ENCODE data around the gene PDCD10. TPM values are rescaled to one million over a fixed set of nuclear protein-coding genes. Genes with fewer than 3 reads are reported as not detected.
A peak's percentile ranks its signal among the peaks of the same experiment; 100 is the strongest.

The PDCD10 gene
- total RNA-seq, 1 donor from 2014 or later = 33.5 TPM

- DNase-seq (ENCODE audit: low spot score) = peak; percentile 91
Observed at GRCh38 chr3:167735233-167736138, 794 bp upstream of the PDCD10 start, which contains the start of gene SERPINI1. SERPINI1 (plus strand) TSS chr3:167735721; CDS start chr3:167789129, 53,408 bp downstream.

- no peak for DNase-seq (ENCODE audit: low spot score)
Observed at GRCh38 chr3:167733961-167734497, 663 bp downstream of the PDCD10 start.

- DNase-seq (ENCODE audit: low spot score) = no peak
Observed at GRCh38 chr3:167732313-167733065, 2.2 kb downstream of the PDCD10 start.

GRCh38 chr3:167731393-167731792 is 3.3 kb downstream of the PDCD10 start:
- DNase-seq (ENCODE audit: low spot score) = no peak

DNA sequence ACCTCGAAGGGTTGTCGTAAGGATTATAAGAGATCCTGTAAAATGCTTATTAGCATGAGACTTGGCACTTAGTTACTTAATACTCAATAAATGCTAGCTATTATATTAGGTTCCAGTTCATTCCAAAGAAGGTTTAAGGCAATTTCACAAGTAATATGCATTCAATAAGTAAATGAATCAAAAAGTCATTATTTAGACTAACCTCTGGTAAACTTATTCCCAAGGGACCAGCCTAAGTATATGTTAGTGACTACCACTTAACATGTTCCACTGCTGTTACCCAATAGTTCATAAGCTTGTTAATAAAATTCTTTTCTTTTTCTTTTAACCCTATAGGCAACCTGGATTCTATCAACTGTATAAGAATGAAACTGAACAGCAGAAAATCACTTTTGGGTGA is 5.1 kb downstream of the PDCD10 start:
- no peak for DNase-seq (ENCODE audit: low spot score)

- DNase-seq (ENCODE audit: low spot score) = no peak
Observed at GRCh38 chr3:167728632-167729323, 5.9 kb downstream of the PDCD10 start.

GRCh38 chr3:167728176-167728575 is 6.5 kb downstream of the PDCD10 start:
- no peak for DNase-seq (ENCODE audit: low spot score)

DNA sequence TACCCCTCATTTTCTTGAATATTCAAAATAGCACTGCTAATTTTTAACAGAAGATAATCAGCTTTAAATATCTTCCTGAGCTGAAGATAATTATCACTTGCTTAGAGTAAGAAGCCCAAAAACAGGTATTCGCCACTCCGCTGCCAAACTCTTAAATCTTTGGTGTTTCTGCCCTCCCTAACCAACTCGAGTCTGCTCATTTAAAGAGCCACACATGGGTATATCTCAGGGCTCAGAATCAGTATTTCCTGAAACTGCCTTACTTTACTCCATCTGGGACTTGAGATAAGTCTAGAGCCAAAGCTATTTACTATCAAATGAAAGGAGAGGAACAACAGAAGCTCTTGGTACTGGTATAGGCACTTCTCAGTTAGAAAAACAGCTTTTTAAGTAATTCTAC is 10.8 kb downstream of the PDCD10 start:
- no peak for DNase-seq (ENCODE audit: low spot score)

- no peak for DNase-seq (ENCODE audit: low spot score)
Observed at GRCh38 chr3:167723025-167723512, 11.6 kb downstream of the PDCD10 start.

DNA sequence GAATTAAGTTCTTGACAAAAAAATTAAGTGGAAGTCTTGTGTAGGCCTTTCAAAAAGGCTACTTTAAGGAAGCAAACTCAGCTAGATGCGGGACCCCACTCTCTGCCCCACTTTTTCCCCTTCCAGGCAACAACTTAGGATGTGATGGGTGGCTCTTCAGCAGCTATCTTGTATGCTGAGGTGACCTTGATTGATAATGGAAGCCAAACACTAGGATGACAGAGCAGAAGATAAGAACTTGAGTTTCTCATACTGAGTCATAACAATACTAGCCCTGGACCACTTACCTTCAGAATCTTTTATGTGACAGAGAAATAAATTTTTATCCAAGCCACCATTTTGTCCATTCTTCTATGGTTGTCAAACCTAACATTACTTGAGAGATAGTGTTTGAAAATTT is 16.1 kb downstream of the PDCD10 start:
- DNase-seq (ENCODE audit: low spot score) = no peak

- DNase-seq (ENCODE audit: low spot score) = no peak
Observed at GRCh38 chr3:167716920-167717319, 17.8 kb downstream of the PDCD10 start.

- no peak for DNase-seq (ENCODE audit: low spot score)
Observed at GRCh38 chr3:167714871-167715270, 19.8 kb downstream of the PDCD10 start.

DNA sequence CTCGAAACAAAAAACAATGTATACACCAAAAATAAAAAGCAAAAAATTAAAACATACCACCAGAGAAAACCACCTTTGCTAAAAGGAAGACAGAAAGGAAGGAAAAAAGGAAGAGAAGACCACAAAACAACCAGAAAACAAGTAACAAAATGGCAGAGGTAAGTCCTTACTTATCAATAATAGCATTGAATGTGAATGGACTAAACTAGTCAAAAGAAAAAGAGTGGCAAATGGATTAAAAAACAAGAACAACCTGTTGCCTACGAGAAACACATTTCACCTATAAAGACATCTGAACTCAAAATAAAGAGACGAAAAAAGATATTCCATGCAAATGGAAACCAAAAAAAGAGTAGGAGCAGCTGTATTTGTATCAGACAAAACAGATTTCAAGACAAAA is 22.2 kb downstream of the PDCD10 start:
- no peak for DNase-seq (ENCODE audit: low spot score)

- no peak for DNase-seq (ENCODE audit: low spot score)
Observed at GRCh38 chr3:167711439-167711838, 23.3 kb downstream of the PDCD10 start.

- DNase-seq (ENCODE audit: low spot score) = no peak
Observed at GRCh38 chr3:167710552-167710951, 24.1 kb downstream of the PDCD10 start.

- DNase-seq (ENCODE audit: low spot score) = no peak
Observed at GRCh38 chr3:167709690-167710089, 25.0 kb downstream of the PDCD10 start.

- DNase-seq (ENCODE audit: low spot score) = no peak
Observed at GRCh38 chr3:167705840-167706239, 28.9 kb downstream of the PDCD10 start.

GRCh38 chr3:167700926-167701325 is 33.8 kb downstream of the PDCD10 start:
- DNase-seq (ENCODE audit: low spot score) = no peak

DNA sequence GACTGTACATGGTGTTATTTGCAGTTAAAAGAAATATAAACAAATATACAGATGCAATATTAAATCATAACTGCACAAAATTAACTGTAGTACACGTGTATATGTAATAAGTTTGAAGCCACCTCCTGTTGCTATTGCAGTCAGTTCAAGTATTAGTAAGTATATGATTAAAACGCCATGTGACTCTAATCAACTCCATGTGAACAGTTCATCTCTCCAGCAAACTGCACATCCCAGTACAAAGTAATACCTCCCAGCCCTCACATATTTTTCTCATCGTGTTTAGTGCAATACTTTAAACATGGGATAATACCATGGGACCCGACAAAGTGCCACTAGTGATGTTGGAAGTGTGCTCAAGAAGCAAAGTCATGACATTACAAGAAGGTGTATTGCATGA is 34.6 kb downstream of the PDCD10 start:
- DNase-seq (ENCODE audit: low spot score) = no peak

GRCh38 chr3:167694121-167694520 is 40.6 kb downstream of the PDCD10 start:
- no peak for DNase-seq (ENCODE audit: low spot score)

DNA sequence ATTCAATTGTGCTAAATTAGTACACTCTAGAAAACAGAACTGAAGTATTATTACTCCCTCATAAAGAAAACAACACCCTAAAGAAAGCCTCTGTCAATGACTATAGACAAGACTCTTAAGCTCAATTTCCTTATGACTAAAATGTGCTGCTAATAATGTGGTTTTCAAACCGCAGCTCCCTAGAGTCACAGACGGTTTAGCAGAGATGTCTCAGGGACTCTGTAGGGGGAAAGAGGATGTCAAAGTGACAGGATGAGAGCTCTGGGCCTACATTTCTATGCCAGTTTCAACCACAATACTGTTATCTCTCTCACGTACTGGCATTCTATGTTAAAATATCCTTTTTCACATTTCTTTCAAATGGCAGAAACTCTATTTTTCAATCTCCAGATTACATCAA is 43.3 kb downstream of the PDCD10 start:
- DNase-seq (ENCODE audit: low spot score) = no peak
